OCI-LY1 (cell line): ENCODE results near the gene OPTC.

Source experiments
- CTCF ChIP-seq: fragments of 200-600 bp; sonication (generic), shearing (Covaris generic); IDR thresholded peaks from 2 replicates; pipeline ENCODE4 v1.5.1; 2017; ENCODE audit warnings: mild to moderate bottlenecking, antibody characterized with exemption, low read length, moderate library complexity, mixed read lengths
- EZH2 ChIP-seq: fragments of 200-600 bp; sonication (generic), shearing (Covaris generic); IDR thresholded peaks from 2 replicates; pipeline ENCODE4 v1.8.0; 2017; ENCODE audit warnings: borderline replicate concordance, mixed run types, mild to moderate bottlenecking, antibody characterized with exemption, low read length, moderate library complexity, mixed read lengths

GRCh38 chr1:203480525-203481084 lies 13.3 kb upstream of the OPTC start:
- TF ChIP-seq CTCF = no peak
- no peak for TF ChIP-seq EZH2
